ENCODE data around the gene HBA2.
"Not testable (repeated sequence)": the region's sequence is repeated elsewhere in the genome, so short reads cannot be mapped to it uniquely, and the experiment has no call there.

Gene HBA2

GRCh38 chr16:172374-172941 is at the start of gene HBA2:
Gene HBA2, plus strand, starts transcription at chr16:172876. Its CDS starts 37 bp downstream, at chr16:172913.
- not testable (repeated sequence) for DNase-seq (ENCODE audit: low spot score)

DNA sequence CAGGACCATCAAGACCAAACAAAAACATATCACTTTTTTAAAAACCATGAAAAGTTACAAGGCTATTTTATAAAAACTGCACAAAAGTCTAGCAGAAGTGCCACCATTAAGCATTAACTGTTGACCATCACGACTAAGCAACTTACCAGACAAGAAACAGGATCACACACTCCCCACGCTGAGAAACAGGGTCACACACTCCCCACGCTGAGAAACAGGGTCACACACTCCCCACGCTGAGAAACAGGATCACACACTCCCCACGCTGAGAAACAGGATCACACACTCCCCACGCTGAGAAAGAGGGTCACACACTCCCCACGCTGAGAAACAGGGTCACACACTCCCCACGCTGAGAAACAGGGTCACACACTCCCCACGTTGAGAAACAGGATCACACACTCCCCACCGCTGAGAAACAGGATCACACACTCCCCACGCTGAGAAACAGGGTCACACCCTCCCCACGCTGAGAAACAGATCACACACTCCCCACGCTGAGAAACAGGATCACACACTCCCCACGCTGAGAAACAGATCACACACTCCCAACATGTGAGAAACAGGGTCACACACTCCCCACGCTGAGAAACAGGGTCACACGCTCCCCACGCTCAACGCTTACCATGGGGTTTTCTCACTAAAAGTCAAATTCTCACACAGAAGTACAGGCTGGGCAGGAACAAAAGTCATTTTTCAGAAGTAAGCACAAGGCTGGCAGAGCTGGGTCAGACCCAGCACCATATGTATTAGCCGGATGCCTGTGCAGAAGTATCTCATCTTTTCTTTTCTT is 48.9 kb upstream of the HBA2 start:
- not testable (repeated sequence) for DNase-seq (ENCODE audit: low spot score)

DNA sequence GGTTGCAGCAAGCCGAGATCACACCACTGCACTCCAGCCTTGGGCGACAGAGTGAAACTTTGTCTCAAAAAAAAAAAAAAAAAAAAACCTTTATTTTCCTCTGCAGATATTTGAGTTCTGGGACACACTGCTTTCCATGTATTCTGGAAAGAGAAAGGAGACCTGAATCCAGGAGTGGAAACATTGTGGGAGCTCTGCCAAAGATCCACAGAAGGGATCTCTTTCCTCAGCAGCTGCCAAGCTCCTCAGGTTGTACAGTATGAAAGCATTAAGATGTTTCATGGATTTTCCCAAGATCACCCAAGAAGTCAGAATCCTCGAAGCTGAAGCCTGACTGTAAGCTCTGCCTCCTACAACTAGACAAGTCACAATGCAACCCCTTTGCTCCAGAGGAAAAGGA is 47.7 kb upstream of the HBA2 start:
- DNase-seq (ENCODE audit: low spot score) = no peak

- DNase-seq (ENCODE audit: low spot score) = no peak
Measured at GRCh38 chr16:129075-129474, 43.6 kb upstream of the HBA2 start.

- DNase-seq (ENCODE audit: low spot score) = no peak
Measured at GRCh38 chr16:130533-131173, 42.0 kb upstream of the HBA2 start.

- DNase-seq (ENCODE audit: low spot score) = no peak
Measured at GRCh38 chr16:132120-132519, 40.6 kb upstream of the HBA2 start.

- DNase-seq (ENCODE audit: low spot score) = no peak
Measured at GRCh38 chr16:133716-134115, 39.0 kb upstream of the HBA2 start.

DNA sequence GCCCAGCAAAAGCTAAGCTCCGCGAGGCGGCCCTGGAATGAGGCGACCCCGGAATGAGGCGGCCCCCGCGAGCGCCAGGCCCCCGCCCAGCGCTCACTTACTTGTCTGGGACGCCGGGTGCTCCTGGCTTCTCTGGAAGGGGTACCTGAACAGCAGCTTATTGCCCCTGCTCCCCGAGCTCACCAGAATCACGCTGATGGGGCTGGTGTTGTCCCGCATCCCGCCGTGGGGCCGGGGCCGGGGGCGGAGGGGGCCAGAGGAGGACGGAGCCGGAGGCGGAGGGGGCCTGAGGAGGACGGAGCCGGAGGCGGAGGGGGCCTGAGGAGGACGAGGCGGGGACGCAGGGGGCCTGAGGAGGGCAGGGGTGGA is 34.6 kb upstream of the HBA2 start:
- DNase-seq (ENCODE audit: low spot score) = no peak

- no peak for DNase-seq (ENCODE audit: low spot score)
Measured at GRCh38 chr16:140175-140857, 32.4 kb upstream of the HBA2 start.

GRCh38 chr16:142405-142967 is 30.2 kb upstream of the HBA2 start:
- DNase-seq (ENCODE audit: low spot score) = no peak

DNA sequence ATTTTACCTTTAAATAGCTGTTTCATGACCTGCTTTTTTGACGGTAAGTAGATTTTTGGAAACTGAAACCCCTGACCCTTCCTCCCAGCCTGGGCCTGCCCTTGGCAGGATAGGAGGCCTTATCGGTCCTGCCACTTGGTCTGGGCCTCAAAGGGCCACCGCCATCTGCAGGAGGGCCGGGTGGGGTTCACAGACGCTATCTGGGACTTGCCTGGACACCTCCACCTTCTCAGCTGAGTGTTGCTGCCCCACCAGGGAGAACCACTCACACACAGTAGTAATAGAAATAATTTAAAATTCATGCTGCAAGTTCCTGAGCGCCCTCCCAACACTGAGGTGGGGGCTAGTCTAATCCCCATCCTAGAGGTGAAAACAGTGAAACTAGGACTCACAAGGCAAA is 29.6 kb upstream of the HBA2 start:
- no peak for DNase-seq (ENCODE audit: low spot score)

DNA sequence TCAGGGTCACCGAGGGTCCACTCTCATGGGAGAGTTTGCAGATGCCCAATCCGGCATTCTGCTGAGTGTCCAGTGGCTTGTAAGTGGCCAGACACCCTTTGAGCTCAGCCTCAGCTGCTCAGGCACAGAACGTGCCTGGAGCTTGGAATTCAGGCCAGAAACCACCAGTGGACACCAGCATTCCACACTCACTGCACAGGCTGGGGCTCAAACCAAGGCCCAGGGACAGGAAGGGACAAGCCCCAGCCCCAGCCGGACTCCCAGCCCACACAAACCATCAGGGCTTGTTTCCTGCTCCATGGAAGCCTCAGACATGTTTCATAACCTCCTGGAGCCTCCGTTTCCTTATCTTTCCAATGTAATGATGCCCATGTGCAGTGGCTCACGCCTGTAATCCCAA is 29.2 kb upstream of the HBA2 start:
- no peak for DNase-seq (ENCODE audit: low spot score)

DNA sequence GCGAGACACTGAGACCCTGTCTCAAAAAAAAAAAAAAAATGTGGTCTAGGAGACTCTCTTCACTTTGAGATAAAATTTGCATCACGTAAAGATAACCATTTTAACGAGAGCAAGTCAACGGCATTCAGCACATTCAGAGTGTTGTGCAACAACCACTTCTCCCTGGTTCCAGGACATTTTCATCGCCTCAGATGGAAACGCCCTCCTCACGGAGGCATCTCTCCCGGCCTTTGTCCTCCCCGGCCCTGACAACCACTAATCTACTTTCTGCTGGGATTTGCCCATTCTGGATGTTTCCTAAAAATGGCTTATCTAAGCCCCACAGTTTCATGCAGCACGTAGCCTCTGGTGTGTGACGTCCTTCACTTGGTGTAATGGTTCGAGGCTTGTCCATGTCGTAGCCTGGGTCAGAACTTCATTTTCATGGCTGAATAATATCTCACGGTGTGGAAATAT is 27.9 kb upstream of the HBA2 start:
- no peak for DNase-seq (ENCODE audit: low spot score)

GRCh38 chr16:146646-147045 is 26.0 kb upstream of the HBA2 start:
- no peak for DNase-seq (ENCODE audit: low spot score)

- DNase-seq (ENCODE audit: low spot score) = no peak
Measured at GRCh38 chr16:149024-149660, 23.5 kb upstream of the HBA2 start.

- no peak for DNase-seq (ENCODE audit: low spot score)
Measured at GRCh38 chr16:152141-153128, 20.2 kb upstream of the HBA2 start, which contains the start of gene HBZ. Gene HBZ, plus strand, starts transcription at chr16:152644. Its CDS starts 266 bp downstream, at chr16:152910.

DNA sequence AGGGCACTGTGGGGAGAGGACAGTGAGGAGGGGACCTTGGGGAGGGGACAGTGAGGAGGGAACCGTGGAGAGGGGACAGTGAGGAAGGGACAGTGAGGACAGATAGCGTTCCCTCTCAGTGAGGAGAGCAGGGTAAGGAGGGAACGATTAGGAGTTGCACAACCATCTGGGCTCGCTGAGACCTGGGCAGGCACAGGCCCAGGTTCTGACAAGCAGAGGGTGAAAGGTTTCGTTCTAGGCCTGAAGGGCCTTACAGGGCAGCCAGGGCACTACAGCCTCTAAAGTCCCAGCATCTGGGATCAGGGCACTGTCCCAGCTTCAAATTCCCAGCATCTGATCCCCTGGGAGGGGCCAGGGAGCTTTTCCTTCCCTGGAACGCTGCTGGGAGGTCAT is 19.6 kb upstream of the HBA2 start:
- DNase-seq (ENCODE audit: low spot score) = not testable (repeated sequence)

DNA sequence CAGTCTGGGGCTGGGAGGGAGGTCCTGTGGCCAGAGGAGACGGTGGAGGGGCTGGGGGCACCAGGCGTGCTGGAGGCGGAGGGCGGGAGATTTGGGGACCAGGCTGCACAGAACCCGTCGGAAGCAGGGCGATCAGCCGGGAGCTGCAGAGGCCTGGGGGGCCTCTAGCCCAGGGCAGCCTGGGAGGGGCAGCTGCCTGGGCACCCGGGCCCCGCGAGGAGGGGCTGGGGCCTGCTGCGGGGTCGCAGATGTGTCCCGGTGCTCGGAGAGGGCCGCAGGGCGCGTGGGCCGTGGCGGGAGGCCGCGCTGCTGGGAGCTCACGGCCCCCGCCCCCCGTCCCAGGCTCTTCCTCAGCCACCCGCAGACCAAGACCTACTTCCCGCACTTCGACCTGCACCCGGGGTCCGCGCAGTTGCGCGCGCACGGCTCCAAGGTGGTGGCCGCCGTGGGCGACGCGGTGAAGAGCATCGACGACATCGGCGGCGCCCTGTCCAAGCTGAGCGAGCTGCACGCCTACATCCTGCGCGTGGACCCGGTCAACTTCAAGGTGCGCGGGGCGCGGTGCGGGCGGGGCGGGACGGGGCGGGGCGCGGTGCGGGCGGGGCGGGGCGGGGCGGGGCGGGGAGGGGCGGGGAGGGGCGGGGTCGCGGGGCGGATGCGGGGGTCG is 19.0 kb upstream of the HBA2 start:
- not testable (repeated sequence) for DNase-seq (ENCODE audit: low spot score)

DNA sequence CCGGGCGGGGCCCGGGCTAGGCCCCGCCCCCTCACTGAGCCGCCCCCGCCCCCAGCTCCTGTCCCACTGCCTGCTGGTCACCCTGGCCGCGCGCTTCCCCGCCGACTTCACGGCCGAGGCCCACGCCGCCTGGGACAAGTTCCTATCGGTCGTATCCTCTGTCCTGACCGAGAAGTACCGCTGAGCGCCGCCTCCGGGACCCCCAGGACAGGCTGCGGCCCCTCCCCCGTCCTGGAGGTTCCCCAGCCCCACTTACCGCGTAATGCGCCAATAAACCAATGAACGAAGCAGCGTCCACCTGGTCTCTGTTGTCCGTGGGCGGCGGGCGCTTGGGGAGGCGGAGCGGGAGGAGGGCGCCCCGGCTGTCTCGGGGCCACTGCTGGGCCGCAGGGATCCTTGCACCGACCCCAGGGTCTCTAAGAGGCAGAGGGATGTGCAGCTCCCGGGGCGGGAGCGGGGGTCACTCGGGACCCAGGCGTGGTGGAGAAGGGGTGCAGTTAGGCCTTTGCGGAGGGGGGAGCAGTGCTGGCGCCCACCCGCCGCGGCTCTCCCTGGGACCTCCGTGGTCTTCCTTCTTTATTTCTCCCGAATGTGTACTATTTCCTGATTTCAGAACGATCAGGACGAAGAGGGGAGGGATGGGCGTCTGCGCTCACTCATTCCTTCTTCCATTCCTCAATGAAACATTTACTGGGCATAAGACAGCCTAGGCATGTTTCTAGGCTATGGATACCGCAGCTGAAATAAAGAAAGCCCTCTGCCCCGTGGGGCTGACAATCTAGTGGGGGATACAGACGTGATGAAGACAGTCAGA is 18.3 kb upstream of the HBA2 start:
- no peak for DNase-seq (ENCODE audit: low spot score)
